HS-5 (cell line): ENCODE results near the gene ZNF521.

Experiments used
- DNase-seq: peaks from one replicate; pipeline ENCODE4 v3.0.0-alpha.2; 2012; ENCODE audit warnings: low read depth

ZNF521 gene

GRCh38 chr18:25167612-25168410, 184.2 kb downstream of the ZNF521 start:
- DNase-seq, result no peak

- no peak for DNase-seq
These were observed 185.9 kb downstream of the ZNF521 start for GRCh38 chr18:25166113-25166512.

- no peak for DNase-seq
These were observed 186.8 kb downstream of the ZNF521 start for GRCh38 chr18:25164848-25165811.

GRCh38 chr18:25164211-25164847, 187.6 kb downstream of the ZNF521 start:
- no peak for DNase-seq

- no peak for DNase-seq
These were observed 198.5 kb downstream of the ZNF521 start for GRCh38 chr18:25153426-25153825.

GRCh38 chr18:25147877-25148488, 204.0 kb downstream of the ZNF521 start:
- no peak for DNase-seq

GRCh38 chr18:25146512-25146910, 205.5 kb downstream of the ZNF521 start:
- DNase-seq, result no peak

GRCh38 chr18:25145731-25146511, 206.0 kb downstream of the ZNF521 start:
- no peak for DNase-seq

- no peak for DNase-seq
These were observed 207.1 kb downstream of the ZNF521 start for GRCh38 chr18:25144820-25145219.

GRCh38 chr18:25141886-25142285, 210.1 kb downstream of the ZNF521 start:
- no peak for DNase-seq

GRCh38 chr18:25141399-25141798, 210.6 kb downstream of the ZNF521 start:
- DNase-seq, result no peak

- DNase-seq, result no peak
These were observed 211.0 kb downstream of the ZNF521 start for GRCh38 chr18:25140962-25141308.

- no peak for DNase-seq
These were observed 211.6 kb downstream of the ZNF521 start for GRCh38 chr18:25140124-25140961.

- DNase-seq, result no peak
These were observed 214.8 kb downstream of the ZNF521 start for GRCh38 chr18:25137197-25137472.

GRCh38 chr18:25136416-25137196, 215.4 kb downstream of the ZNF521 start:
- DNase-seq, result no peak

- DNase-seq, result no peak
These were observed 217.1 kb downstream of the ZNF521 start for GRCh38 chr18:25134861-25135260.

- no peak for DNase-seq
These were observed 218.1 kb downstream of the ZNF521 start for GRCh38 chr18:25133879-25134278.

GRCh38 chr18:25132786-25133496, 219.0 kb downstream of the ZNF521 start:
- no peak for DNase-seq

- DNase-seq, result no peak
These were observed 225.2 kb downstream of the ZNF521 start for GRCh38 chr18:25126751-25127150.
